ENCODE results near the gene DZIP1L.

- TF ChIP-seq GATA2 (IDR thresholded peaks at IDR 0.05; ENCODE audit: low read depth, low read length) (no peak), GATA3 (IDR thresholded peaks at IDR 0.05; ENCODE audit: low read depth, low read length) (no peak)
Observed at GRCh38 chr3:138046085-138046484, 69.3 kb downstream of the DZIP1L start.
